ENCODE results near the gene FBXO48. TPM values are rescaled to one million over a fixed set of nuclear protein-coding genes. Genes with fewer than 3 reads are reported as not detected.
"Not testable (repeated sequence)": the region's sequence is repeated elsewhere in the genome, so short reads cannot be mapped to it uniquely, and the experiment has no call there.

The FBXO48 gene
- total RNA-seq, 1 experiment from 2014 or later: 0.52 TPM

- no peak for DNase-seq
- H3K27me3 ChIP-seq (ENCODE audit: control insufficient read depth, insufficient read depth, low read length): no peaks in the 10 kb centered on the region
- no peak overlapping the region for H3K4me3 ChIP-seq (ENCODE audit: insufficient read depth, low read depth, low read length)
- no peaks in the 10 kb centered on the region for H3K36me3 ChIP-seq (replicated peaks; ENCODE audit: control insufficient read depth, insufficient read depth, low read length)
Observed at GRCh38 chr2:68458981-68459380, 8.1 kb downstream of the FBXO48 start.

GRCh38 chr2:68456198-68456597, 10.9 kb downstream of the FBXO48 start:
- H3K4me3 ChIP-seq (ENCODE audit: insufficient read depth, low read depth, low read length): no peak overlapping the region
- H3K36me3 ChIP-seq (replicated peaks; ENCODE audit: control insufficient read depth, insufficient read depth, low read length): no peaks in the 10 kb centered on the region
- no peaks in the 10 kb centered on the region for H3K27me3 ChIP-seq (ENCODE audit: control insufficient read depth, insufficient read depth, low read length)
- no peak for DNase-seq

- Histone ChIP-seq H3K4me3 (ENCODE audit: insufficient read depth, low read depth, low read length) (no peak overlapping the region), H3K36me3 (replicated peaks; ENCODE audit: control insufficient read depth, insufficient read depth, low read length) (no peaks in the 10 kb centered on the region), H3K27me3 (ENCODE audit: control insufficient read depth, insufficient read depth, low read length) (no peaks in the 10 kb centered on the region)
- no peak for DNase-seq
Observed at GRCh38 chr2:68454719-68455118, 12.4 kb downstream of the FBXO48 start.

- no peak for DNase-seq
- H3K27me3 ChIP-seq (ENCODE audit: control insufficient read depth, insufficient read depth, low read length): no peaks in the 10 kb centered on the region
- no peaks in the 10 kb centered on the region for H3K36me3 ChIP-seq (replicated peaks; ENCODE audit: control insufficient read depth, insufficient read depth, low read length)
- no peak overlapping the region for H3K4me3 ChIP-seq (ENCODE audit: insufficient read depth, low read depth, low read length)
Observed at GRCh38 chr2:68453761-68454360, 13.2 kb downstream of the FBXO48 start.

- no peak for DNase-seq
- no peak overlapping the region for H3K4me3 ChIP-seq (ENCODE audit: insufficient read depth, low read depth, low read length)
- no peaks in the 10 kb centered on the region for H3K27me3 ChIP-seq (ENCODE audit: control insufficient read depth, insufficient read depth, low read length)
- H3K36me3 ChIP-seq (replicated peaks; ENCODE audit: control insufficient read depth, insufficient read depth, low read length): no peaks in the 10 kb centered on the region
Observed at GRCh38 chr2:68452158-68452900, 14.8 kb downstream of the FBXO48 start.

GRCh38 chr2:68448671-68449653, 18.1 kb downstream of the FBXO48 start:
- no peaks in the 10 kb centered on the region for H3K27me3 ChIP-seq (ENCODE audit: control insufficient read depth, insufficient read depth, low read length)
- no peak for DNase-seq
- no peak overlapping the region for H3K4me3 ChIP-seq (ENCODE audit: insufficient read depth, low read depth, low read length)
- H3K36me3 ChIP-seq (replicated peaks; ENCODE audit: control insufficient read depth, insufficient read depth, low read length): no peaks in the 10 kb centered on the region

GRCh38 chr2:68447118-68447517, 20.0 kb downstream of the FBXO48 start:
- H3K27me3 ChIP-seq (ENCODE audit: control insufficient read depth, insufficient read depth, low read length): no peaks in the 10 kb centered on the region
- no peaks in the 10 kb centered on the region for H3K36me3 ChIP-seq (replicated peaks; ENCODE audit: control insufficient read depth, insufficient read depth, low read length)
- DNase-seq: no peak
- H3K4me3 ChIP-seq (ENCODE audit: insufficient read depth, low read depth, low read length): no peak overlapping the region

GRCh38 chr2:68446425-68446824, 20.7 kb downstream of the FBXO48 start:
- H3K36me3 ChIP-seq (replicated peaks; ENCODE audit: control insufficient read depth, insufficient read depth, low read length); H3K4me3 ChIP-seq (ENCODE audit: insufficient read depth, low read depth, low read length); DNase-seq; H3K27me3 ChIP-seq (ENCODE audit: control insufficient read depth, insufficient read depth, low read length): not testable (repeated sequence)

- no peak for DNase-seq
- H3K36me3 ChIP-seq (replicated peaks; ENCODE audit: control insufficient read depth, insufficient read depth, low read length): no peaks in the 10 kb centered on the region
- no peak overlapping the region for H3K4me3 ChIP-seq (ENCODE audit: insufficient read depth, low read depth, low read length)
- no peaks in the 10 kb centered on the region for H3K27me3 ChIP-seq (ENCODE audit: control insufficient read depth, insufficient read depth, low read length)
Observed at GRCh38 chr2:68441994-68442322, 25.1 kb downstream of the FBXO48 start.

- H3K4me3 ChIP-seq (ENCODE audit: insufficient read depth, low read depth, low read length): no peak overlapping the region
Observed at GRCh38 chr2:68441179-68441993, 25.7 kb downstream of the FBXO48 start.

GRCh38 chr2:68438455-68439303, 28.4 kb downstream of the FBXO48 start:
- no peak overlapping the region for H3K4me3 ChIP-seq (ENCODE audit: insufficient read depth, low read depth, low read length)
- H3K27me3 ChIP-seq (ENCODE audit: control insufficient read depth, insufficient read depth, low read length): no peaks in the 10 kb centered on the region
- no peak for DNase-seq
- no peaks in the 10 kb centered on the region for H3K36me3 ChIP-seq (replicated peaks; ENCODE audit: control insufficient read depth, insufficient read depth, low read length)

More at GRCh38 chr2:68441179-68441993, 25.7 kb downstream of the FBXO48 start:
- DNase-seq: peak; percentile 49
- H3K27me3 ChIP-seq (ENCODE audit: control insufficient read depth, insufficient read depth, low read length): no peaks in the 10 kb centered on the region
- H3K36me3 ChIP-seq (replicated peaks; ENCODE audit: control insufficient read depth, insufficient read depth, low read length): no peaks in the 10 kb centered on the region

GRCh38 chr2:68436270-68436669, 30.8 kb downstream of the FBXO48 start:
- H3K4me3 ChIP-seq (ENCODE audit: insufficient read depth, low read depth, low read length): no peak overlapping the region
- no peaks in the 10 kb centered on the region for H3K36me3 ChIP-seq (replicated peaks; ENCODE audit: control insufficient read depth, insufficient read depth, low read length)
- no peaks in the 10 kb centered on the region for H3K27me3 ChIP-seq (ENCODE audit: control insufficient read depth, insufficient read depth, low read length)
- DNase-seq: no peak

GRCh38 chr2:68435615-68436014, 31.5 kb downstream of the FBXO48 start:
- no peak overlapping the region for H3K4me3 ChIP-seq (ENCODE audit: insufficient read depth, low read depth, low read length)
- DNase-seq: no peak
- H3K27me3 ChIP-seq (ENCODE audit: control insufficient read depth, insufficient read depth, low read length): no peaks in the 10 kb centered on the region

More at GRCh38 chr2:68435615-68436014, 31.5 kb downstream of the FBXO48 start:
- H3K36me3 ChIP-seq (replicated peaks; ENCODE audit: control insufficient read depth, insufficient read depth, low read length): no peaks in the 10 kb centered on the region

Data from H7 (cell line).